HepG2 (cell line): Measurements from ENCODE around the gene RIIAD1. TPM values are rescaled to one million over a fixed set of nuclear protein-coding genes. Genes with fewer than 3 reads are reported as not detected.

Source experiments
- ARNT2 ChIP-seq: sonication (generic); formaldehyde crosslinking; IDR thresholded peaks from 2 replicates; pipeline ENCODE4 v1.8.0; 2022; ENCODE audit warnings: mild to moderate bottlenecking, low read depth, missing genetic modification reagents, moderate library complexity
- ETS1 ChIP-seq: sonication (generic); formaldehyde crosslinking; IDR thresholded peaks from 2 replicates; pipeline ENCODE4 v1.4.0; 2020; ENCODE audit warnings: missing genetic modification reagents
- LCORL ChIP-seq, 2 experiments: fragments of 450-650 bp in 1 of 2; sonication (generic) in 1 of 2; formaldehyde crosslinking in 1 of 2; IDR thresholded peaks; 2 replicates each; pipeline versions ENCODE4 v1.5.0 to v1.6.1; 2017 to 2020; ENCODE audit warnings: antibody characterized with exemption in 1 of 2, missing genetic modification reagents in 1 of 2
- MEIS1 ChIP-seq: sonication (generic); formaldehyde crosslinking; IDR thresholded peaks from 2 replicates; pipeline ENCODE4 v1.9.0; 2021; ENCODE audit warnings: mild to moderate bottlenecking, missing genetic modification reagents, moderate library complexity, borderline replicate concordance
- SNAPC2 ChIP-seq: sonication (generic); formaldehyde crosslinking; IDR thresholded peaks from 2 replicates; pipeline ENCODE4 v1.8.1; 2022; ENCODE audit warnings: mild to moderate bottlenecking, missing genetic modification reagents
- SRSF4 ChIP-seq: fragments of 200-400 bp; formaldehyde crosslinking; IDR thresholded peaks from one replicate; pipeline ENCODE4 v1.6.1; 2018; ENCODE audit warnings: mild to moderate bottlenecking, low read depth, low read length, moderate library complexity; ENCODE audit not compliant: poor library complexity, severe bottlenecking
- ZBTB20 ChIP-seq: sonication (generic); formaldehyde crosslinking; IDR thresholded peaks from 2 replicates; pipeline ENCODE4 v1.8.1; 2023; ENCODE audit warnings: missing genetic modification reagents, low read depth, mild to moderate bottlenecking, borderline replicate concordance
- ZBTB21 ChIP-seq: sonication (generic); formaldehyde crosslinking; IDR thresholded peaks from 2 replicates; pipeline ENCODE4 v1.4.0; 2020; ENCODE audit warnings: missing genetic modification reagents
- ZHX2 ChIP-seq, 2 experiments: sonication (generic) in 1 of 2; formaldehyde crosslinking in 1 of 2; IDR thresholded peaks; 2 replicates each; pipeline versions ENCODE4 v1.6.1 to v1.9.0; 2014 to 2022; ENCODE audit warnings: antibody characterized with exemption in 1 of 2, borderline replicate concordance in 1 of 2, inconsistent platforms in 1 of 2, low read depth in 1 of 2, missing genetic modification reagents in 1 of 2
- ZNF280D ChIP-seq: sonication (generic); formaldehyde crosslinking; IDR thresholded peaks from 2 replicates; pipeline ENCODE4 v1.5.1; 2020; ENCODE audit warnings: mild to moderate bottlenecking, missing genetic modification reagents
- ZNF510 ChIP-seq: sonication (generic); formaldehyde crosslinking; IDR thresholded peaks from 2 replicates; pipeline ENCODE4 v1.4.0; 2020; ENCODE audit warnings: low read depth, mild to moderate bottlenecking, missing genetic modification reagents
- ZNF543 ChIP-seq: sonication (generic); formaldehyde crosslinking; IDR thresholded peaks from 2 replicates; pipeline ENCODE4 v1.4.0; 2020; ENCODE audit warnings: mild to moderate bottlenecking, missing genetic modification reagents
- ZNF547 ChIP-seq: sonication (generic); formaldehyde crosslinking; IDR thresholded peaks from 2 replicates; pipeline ENCODE4 v1.5.1; 2020; ENCODE audit warnings: mild to moderate bottlenecking, missing genetic modification reagents
- ZNF552 ChIP-seq: sonication (generic); formaldehyde crosslinking; IDR thresholded peaks from 2 replicates; pipeline ENCODE4 v1.9.0; 2022; ENCODE audit warnings: missing genetic modification reagents, mild to moderate bottlenecking, borderline replicate concordance
- ZNF556 ChIP-seq: sonication (generic); formaldehyde crosslinking; IDR thresholded peaks from 2 replicates; pipeline ENCODE4 v1.4.0; 2020; ENCODE audit warnings: mild to moderate bottlenecking, missing genetic modification reagents, borderline replicate concordance
- ZNF598 ChIP-seq: sonication (generic); formaldehyde crosslinking; IDR thresholded peaks from 2 replicates; pipeline ENCODE4 v1.5.1; 2020; ENCODE audit warnings: mild to moderate bottlenecking, missing genetic modification reagents, borderline replicate concordance
- ZNF775 ChIP-seq: sonication (generic); formaldehyde crosslinking; IDR thresholded peaks from 2 replicates; pipeline ENCODE4 v1.4.0; 2020; ENCODE audit warnings: missing genetic modification reagents, mild to moderate bottlenecking, moderate library complexity, borderline replicate concordance
- polyA plus RNA-seq, 8 experiments: library from polyadenylated mRNA; depleted of rRNA in 3 of 8; stranded (reverse) in 7 of 8; unstranded in 1 of 8; fragments of >200 nt; fragmentation: Illumina TruSeq in 4 of 8; extraction: Trizol in 4 of 8; gene quantifications; 2 replicates each; pipeline versions ENCODE4 v1.2.1 to v1.2.3, GENCODE V29; 2011 to 2016; ENCODE audit warnings: low read depth in 4 of 8, missing spikeins in 1 of 8, mixed read lengths in 1 of 8; ENCODE audit not compliant: insufficient read depth in 1 of 8
- total RNA-seq, 5 experiments: library from RNA; depleted of rRNA; stranded (reverse); fragments of >200 nt; fragmentation: Illumina TruSeq; extraction: Trizol; gene quantifications; 2 replicates each; pipeline ENCODE4 v1.2.3, GENCODE V29; 2016; ENCODE audit warnings: low read depth in 1 of 5

Gene RIIAD1
- total and polyA plus RNA-seq, 2 of the 13 experiments (the other 11 are each of a cell fraction or from before 2014, with no cell fraction given): not detected

DNA sequence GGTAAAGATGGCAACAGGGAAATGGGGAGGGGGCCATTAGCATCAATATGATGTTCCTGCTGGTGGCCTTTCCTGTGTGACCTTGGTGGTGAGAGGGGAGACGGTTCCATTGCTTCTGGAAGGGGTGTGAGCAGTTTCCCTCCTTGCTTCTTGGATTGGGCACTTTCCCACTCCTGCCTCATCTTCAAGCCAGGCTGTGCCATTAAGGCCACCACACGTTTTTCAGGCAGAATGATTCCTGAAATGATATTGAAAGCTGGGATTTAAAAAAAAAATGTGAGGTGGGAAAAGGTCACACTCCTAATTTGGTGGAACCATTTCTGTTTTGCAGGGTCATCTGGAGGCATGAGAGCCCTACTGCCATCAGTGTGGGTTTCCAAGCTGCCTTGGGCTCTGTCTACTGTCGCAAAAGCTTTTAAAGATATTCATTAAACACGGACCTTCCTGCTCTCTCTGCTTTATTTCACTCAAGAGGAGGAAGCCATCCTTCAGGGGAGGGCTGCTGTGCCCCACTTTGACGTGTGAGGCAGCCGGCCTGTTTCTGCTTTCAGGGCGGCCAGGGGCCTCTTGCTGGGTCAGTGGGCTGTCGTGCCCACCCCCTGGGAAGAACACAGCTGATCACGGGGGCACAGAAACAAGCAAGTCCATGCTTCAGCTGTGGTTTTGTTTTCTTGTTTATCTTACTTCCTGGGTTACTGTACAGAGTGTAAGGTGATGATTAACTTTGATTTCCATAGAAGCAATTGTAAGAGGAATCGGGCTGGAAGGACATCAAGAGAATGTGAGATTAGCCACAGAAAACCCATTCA is 8.0 kb downstream of the RIIAD1 start (continued):
- TF ChIP-seq ETS1: no peak
- no peak for TF ChIP-seq ZNF280D
- TF ChIP-seq ZNF547 (CRISPR knock-in tag): no peak
- TF ChIP-seq ZNF552: no peak
- TF ChIP-seq ZNF510: no peak
- no peak for TF ChIP-seq SNAPC2 (CRISPR knock-in tag)
- no peak for TF ChIP-seq MEIS1 (CRISPR knock-in tag)
- no peak for TF ChIP-seq LCORL (IDR thresholded peaks at IDR 0.05)
- 0 out of 2 replicates have a peak, but pooled peaks have one; percentile 37 for TF ChIP-seq LCORL (CRISPR knock-in tag; IDR thresholded peaks at IDR 0.05)
- no peak for TF ChIP-seq ZHX2 (IDR thresholded peaks at IDR 0.05; ENCODE audit: low read depth)
- no peak for TF ChIP-seq ZHX2 (CRISPR knock-in tag; IDR thresholded peaks at IDR 0.05; ENCODE audit: borderline replicate concordance)
- TF ChIP-seq ZNF598 (CRISPR knock-in tag): no peak
- TF ChIP-seq SRSF4: no peak
- TF ChIP-seq ZNF556 (CRISPR knock-in tag): no peak
- no peak for TF ChIP-seq ZBTB21
- no peak for TF ChIP-seq ZNF543 (CRISPR knock-in tag)
- no peak for TF ChIP-seq ARNT2
- TF ChIP-seq ZBTB20 (CRISPR knock-in tag): no peak
- no peak for TF ChIP-seq ZNF775
